IMR-90 (cell line): ENCODE data around the gene ACER1. TPM values are rescaled to one million over a fixed set of nuclear protein-coding genes. Genes with fewer than 3 reads are reported as not detected.

Source experiments
- ATAC-seq: fragments of 200-7000 bp; cut with Tn5 transposase; 2 replicates; pipeline ENCODE4 v1.9.1; 2020; ENCODE audit warnings: low read depth, mild to moderate bottlenecking, moderate library complexity
- BruUV-seq: library from RNA; stranded (reverse); fragments of 400-500 nt; replicated peaks from 2 replicates; lab custom pipeline; 2021; lab: Mats Ljungman, UMichigan
- CTCF ChIA-PET: fragments of 300-600 bp; formaldehyde crosslinking; extraction: SDS; loops from one replicate; lab custom pipeline; 2021; ENCODE audit warnings: antibody characterized with exemption; lab: Yijun Ruan, JAX
- POLR2A ChIA-PET: fragments of 300-600 bp; sonication (Branson Sonifier 250); formaldehyde crosslinking; loops from one replicate; lab custom pipeline; 2022; ENCODE audit warnings: antibody characterized with exemption; ENCODE audit not compliant: unreplicated experiment; lab: Charles Lee
- DNase-seq: peaks from one replicate; pipeline ENCODE4 v3.0.0; 2013
- H2AFZ ChIP-seq: replicated peaks from 2 replicates; pipeline ENCODE3; 2013; ENCODE audit warnings: low read length, mild to moderate bottlenecking; ENCODE audit not compliant: poor library complexity
- H2AK5ac ChIP-seq: 2 replicates; pipeline ENCODE4 v1.6.1; 2013; ENCODE audit warnings: low read depth, low read length, inconsistent platforms
- H2AK9ac ChIP-seq: replicated peaks from 2 replicates; pipeline ENCODE3; 2013; ENCODE audit warnings: mild to moderate bottlenecking, low read depth, low read length, moderate library complexity; ENCODE audit not compliant: poor library complexity
- H2BK120ac ChIP-seq: 2 replicates; pipeline ENCODE4 v1.6.1; 2013; ENCODE audit warnings: low read depth, low read length, inconsistent platforms
- H2BK15ac ChIP-seq: 3 replicates; pipeline ENCODE4 v1.6.1; 2013; ENCODE audit warnings: low read depth, low read length, inconsistent platforms
- H2BK20ac ChIP-seq: 2 replicates; pipeline ENCODE4 v1.6.1; 2013; ENCODE audit warnings: low read depth, mild to moderate bottlenecking, inconsistent platforms, low read length, moderate library complexity
- H2BK5ac ChIP-seq: 2 replicates; pipeline ENCODE4 v1.6.1; 2013; ENCODE audit warnings: mild to moderate bottlenecking, low read depth, low read length, inconsistent platforms; ENCODE audit not compliant: poor library complexity, severe bottlenecking
- H3K14ac ChIP-seq: replicated peaks from 2 replicates; pipeline ENCODE4 v1.6.1; 2013; ENCODE audit warnings: low read depth, low read length, inconsistent platforms
- H3K18ac ChIP-seq: 2 replicates; pipeline ENCODE4 v1.6.1; 2013; ENCODE audit warnings: low read depth, low read length, control low read depth
- H3K23ac ChIP-seq: 2 replicates; pipeline ENCODE4 v1.6.1; 2013; ENCODE audit warnings: low read depth, low read length, inconsistent platforms
- H3K27ac ChIP-seq: 2 replicates; pipeline ENCODE4 v1.5.1; 2013; ENCODE audit warnings: mild to moderate bottlenecking, control low read depth, low read length; ENCODE audit not compliant: insufficient read depth
- H3K27me3 ChIP-seq: 2 replicates; pipeline ENCODE4 v1.6.1; 2013; ENCODE audit warnings: low read length; ENCODE audit not compliant: control insufficient read depth, insufficient read depth
- H3K36me3 ChIP-seq: 2 replicates; pipeline ENCODE4 v1.6.1; 2013; ENCODE audit warnings: low read length, mixed read lengths; ENCODE audit not compliant: control insufficient read depth, insufficient read depth
- H3K4ac ChIP-seq: 2 replicates; pipeline ENCODE4 v1.6.1; 2013; ENCODE audit warnings: low read depth, low read length, inconsistent platforms
- H3K4me1 ChIP-seq: 2 replicates; pipeline ENCODE4 v1.6.1; 2013; ENCODE audit warnings: low read length, mixed read lengths; ENCODE audit not compliant: control insufficient read depth, insufficient read depth
- H3K4me2 ChIP-seq: 2 replicates; pipeline ENCODE4 v1.6.1; 2013; ENCODE audit warnings: low read depth, mild to moderate bottlenecking, control low read depth, low read length, moderate library complexity
- H3K4me3 ChIP-seq: 2 replicates; pipeline ENCODE4 v1.5.1; 2013; ENCODE audit warnings: low read depth, mild to moderate bottlenecking, control low read depth, low read length, moderate library complexity; ENCODE audit not compliant: insufficient read depth
- H3K56ac ChIP-seq: 2 replicates; pipeline ENCODE4 v1.6.1; 2013; ENCODE audit warnings: low read length, inconsistent platforms; ENCODE audit not compliant: insufficient read depth; ENCODE audit errors: extremely low read depth
- H3K79me1 ChIP-seq, 2 experiments: 2 replicates each; pipeline ENCODE4 v1.6.1; 2013; ENCODE audit warnings: low read length in 2 of 2, inconsistent platforms in 1 of 2, low read depth in 1 of 2
- H3K9ac ChIP-seq: 2 replicates; pipeline ENCODE4 v1.6.1; 2013; ENCODE audit warnings: low read depth, low read length, control low read depth
- H3K9me1 ChIP-seq: 2 replicates; pipeline ENCODE4 v1.6.1; 2013; ENCODE audit warnings: low read length, inconsistent platforms; ENCODE audit not compliant: insufficient read depth
- H3K9me3 ChIP-seq: 2 replicates; pipeline ENCODE4 v1.6.1; 2013; ENCODE audit warnings: low read length; ENCODE audit not compliant: control insufficient read depth, insufficient read depth
- H4K20me1 ChIP-seq: 2 replicates; pipeline ENCODE4 v1.6.1; 2013; ENCODE audit warnings: low read length, inconsistent platforms; ENCODE audit not compliant: insufficient read depth
- H4K5ac ChIP-seq: 2 replicates; pipeline ENCODE4 v1.6.1; 2013; ENCODE audit warnings: mild to moderate bottlenecking, low read depth, low read length, control low read depth
- H4K8ac ChIP-seq, 2 experiments: 2 replicates each; pipeline ENCODE4 v1.6.1; 2013; ENCODE audit warnings: low read depth in 2 of 2, low read length in 2 of 2, control low read depth in 1 of 2, inconsistent platforms in 1 of 2
- H4K91ac ChIP-seq: 2 replicates; pipeline ENCODE4 v1.6.1; 2013; ENCODE audit warnings: low read depth, low read length, inconsistent platforms; ENCODE audit not compliant: insufficient read depth
- BHLHE40 ChIP-seq: fragments of 150-350 bp; IDR thresholded peaks from 2 replicates; pipeline ENCODE4 v1.6.1; 2016; ENCODE audit warnings: mild to moderate bottlenecking, low read depth, low read length
- CEBPB ChIP-seq: IDR thresholded peaks from 2 replicates; pipeline ENCODE4 v1.6.1; 2012; ENCODE audit warnings: low read depth, low read length, improper control_type of control experiment
- CHD1 ChIP-seq: IDR thresholded peaks from 2 replicates; pipeline ENCODE4 v1.6.1; 2012; ENCODE audit warnings: low read depth, low read length, improper control_type of control experiment
- CTCF ChIP-seq: conservative IDR thresholded peaks from 2 replicates; pipeline ENCODE4 v1.5.1; 2012; ENCODE audit warnings: mild to moderate bottlenecking, low read depth, low read length, improper control_type of control experiment
- ELK1 ChIP-seq: fragments of 150-350 bp; IDR thresholded peaks from 2 replicates; pipeline ENCODE4 v1.6.1; 2016; ENCODE audit warnings: low read depth, mild to moderate bottlenecking, low read length, moderate library complexity, borderline replicate concordance
- FOS ChIP-seq: fragments of 150-350 bp; IDR thresholded peaks from 2 replicates; pipeline ENCODE4 v1.6.1; 2016; ENCODE audit warnings: low read depth, low read length
- MAFK ChIP-seq: IDR thresholded peaks from 2 replicates; pipeline ENCODE4 v1.6.1; 2012; ENCODE audit warnings: low read depth, low read length, improper control_type of control experiment
- MAZ ChIP-seq: IDR thresholded peaks from 2 replicates; pipeline ENCODE4 v1.6.1; 2012; ENCODE audit warnings: low read depth, mild to moderate bottlenecking, low read length, improper control_type of control experiment, moderate library complexity, borderline replicate concordance
- MXI1 ChIP-seq: IDR thresholded peaks from 2 replicates; pipeline ENCODE4 v1.6.1; 2012; ENCODE audit warnings: low read depth, mild to moderate bottlenecking, low read length, moderate library complexity, borderline replicate concordance
- NFE2L2 ChIP-seq: fragments of 150-350 bp; IDR thresholded peaks from 2 replicates; pipeline ENCODE4 v1.6.1; 2016; ENCODE audit warnings: low read depth, mild to moderate bottlenecking, low read length
- POLR2A ChIP-seq: IDR thresholded peaks from 2 replicates; pipeline ENCODE4 v1.6.1; 2012; ENCODE audit warnings: mild to moderate bottlenecking, low read depth, low read length
- RAD21 ChIP-seq: IDR thresholded peaks from 2 replicates; pipeline ENCODE4 v1.6.1; 2012; ENCODE audit warnings: low read length, improper control_type of control experiment
- RCOR1 ChIP-seq: IDR thresholded peaks from 2 replicates; pipeline ENCODE4 v1.6.1; 2012; ENCODE audit warnings: mild to moderate bottlenecking, low read length, improper control_type of control experiment; ENCODE audit not compliant: insufficient replicate concordance
- SMC3 ChIP-seq: fragments of 150-350 bp; IDR thresholded peaks from 2 replicates; pipeline ENCODE4 v1.6.1; 2016; ENCODE audit warnings: low read depth, mild to moderate bottlenecking, antibody characterized with exemption, low read length, moderate library complexity
- USF2 ChIP-seq: fragments of 150-350 bp; IDR thresholded peaks from 2 replicates; pipeline ENCODE4 v1.6.1; 2017; ENCODE audit warnings: mild to moderate bottlenecking, antibody characterized with exemption, low read length, low read depth
- WGBS, 2 experiments: methylation state at CpG; one replicate each; pipeline versions ENCODE4 v1.1.5 to v1.1.7; 2013; ENCODE audit warnings: missing lambda C conversion rate in 2 of 2; ENCODE audit not compliant: insufficient read length in 1 of 2; ENCODE audit errors: extremely low coverage in 2 of 2; 5-methylcytosine and 5-hydroxymethylcytosine counted together
- dilution Hi-C: fragments of 300-500 bp; cut with HindIII; formaldehyde crosslinking; loops from one replicate; pipeline ENCODE4 v1.14.3; 2018; ENCODE audit warnings: low sequenced_read_pairs; ENCODE audit not compliant: unreplicated experiment
- in situ Hi-C: fragments of 300-500 bp; cut with MboI; formaldehyde crosslinking; loops from 3 replicates; pipeline ENCODE4 v1.14.3; 2019; ENCODE audit warnings: low sequenced_read_pairs, inconsistent platforms, mixed read lengths
- intact Hi-C: fragments of 100-400 bp; cut with micrococcal nuclease; formaldehyde crosslinking; loops from 2 replicates; pipeline ENCODE4 v1.10.0; 2022
- polyA plus RNA-seq, 3 experiments: library from polyadenylated mRNA; depleted of rRNA; stranded (reverse); fragments of >200 nt; gene quantifications; 2 replicates each; pipeline ENCODE4 v1.2.3, GENCODE V29; 2012; ENCODE audit warnings: low replicate concordance in 1 of 3
- total RNA-seq: library from RNA; depleted of rRNA; stranded (reverse); fragments of >200 nt; gene quantifications from 2 replicates; pipeline ENCODE4 v1.2.3, GENCODE V29; 2012

ACER1 gene
- total and polyA plus RNA-seq, 2 of the 4 experiments (the other 2 are of a cell fraction) = not detected

- no peak overlapping the region for H3K27ac ChIP-seq
- peaks cover 32 to 88% of the 10 kb centered on the region in 2 experiments for H3K79me1 ChIP-seq
- no peak overlapping the region for H4K8ac ChIP-seq
- intact Hi-C loops (no loop called here), in situ Hi-C loops (no loop called here), dilution Hi-C loops (no loop called here)
- H3K9me3 ChIP-seq = no peaks in the 10 kb centered on the region
- no peak for TF ChIP-seq POLR2A
- TF ChIP-seq BHLHE40 = no peak
- no peak for TF ChIP-seq CHD1
- no peak for TF ChIP-seq MXI1
- no peak for TF ChIP-seq CEBPB
- TF ChIP-seq ELK1 = no peak
- no peak for TF ChIP-seq FOS
- TF ChIP-seq RAD21 = no peak
- no peak for TF ChIP-seq SMC3
- no peak for TF ChIP-seq CTCF
- TF ChIP-seq USF2 = no peak
- TF ChIP-seq MAZ = no peak
- TF ChIP-seq NFE2L2 = no peak
- TF ChIP-seq MAFK = no peak
- no peak for TF ChIP-seq RCOR1
- POLR2A ChIA-PET = no interaction called here
- no peak overlapping the region for H3K14ac ChIP-seq
- BruUV-seq = no TSS peak
- peaks cover 16% of the 10 kb centered on the region for H3K9me1 ChIP-seq
- H2BK20ac ChIP-seq = no peak overlapping the region
- peaks cover 48% of the 10 kb centered on the region for H4K20me1 ChIP-seq
- 96% methylated on average over 4 of the region's 11 CpGs; no CpG with 5 or more reads in 1 of the 2 experiments for WGBS, 2 experiments
- H2BK5ac ChIP-seq = no peak overlapping the region
- H3K27me3 ChIP-seq = no peaks in the 10 kb centered on the region
- H3K4ac ChIP-seq = no peak overlapping the region
- no peak overlapping the region for H4K91ac ChIP-seq
- H2BK15ac ChIP-seq = no peak overlapping the region
- H3K23ac ChIP-seq = no peak overlapping the region
- no peak overlapping the region for H3K4me3 ChIP-seq
- no peak overlapping the region for H3K4me2 ChIP-seq
- H3K4me1 ChIP-seq = peaks cover 22% of the 10 kb centered on the region
- H2AK9ac ChIP-seq = no peak overlapping the region
- DNase-seq (no peak), ATAC-seq (no peak)
- CTCF ChIA-PET = no interaction called here
- H3K18ac ChIP-seq = no peak overlapping the region
- no peak overlapping the region for H2BK120ac ChIP-seq
- H3K36me3 ChIP-seq = peaks cover 55% of the 10 kb centered on the region
- H2AK5ac ChIP-seq = no peak overlapping the region
- H2AFZ ChIP-seq = no peak overlapping the region
- H3K9ac ChIP-seq = no peak overlapping the region
- no peak overlapping the region for H3K56ac ChIP-seq
- H4K5ac ChIP-seq = no peak overlapping the region
These were observed 70.9 kb downstream of the ACER1 start for GRCh38 chr19:6262519-6262918.
